Transverse colon (tissue), 4 donors: Measurements from ENCODE around the gene CAPNS2. TPM values are rescaled to one million over a fixed set of nuclear protein-coding genes. Genes with fewer than 3 reads are reported as not detected.
"Not testable (repeated sequence)": the region's sequence is repeated elsewhere in the genome, so short reads cannot be mapped to it uniquely, and the experiment has no call there.

Experiments
- DNase-seq: peaks from one replicate; pipeline ENCODE4 v3.0.0-alpha.2; 2019
- H3K27ac ChIP-seq, 4 donors: fragments of 200-600 bp; sonication (generic); 2 replicates each; pipeline ENCODE4 v1.5.1; 2016 to 2018; ENCODE audit warnings: inconsistent platforms in 4 of 4
- H3K27me3 ChIP-seq: fragments of 200-600 bp; sonication (generic); 2 replicates; pipeline ENCODE4 v1.5.1; 2017; ENCODE audit warnings: inconsistent platforms
- H3K36me3 ChIP-seq, 4 donors: fragments of 200-600 bp; sonication (generic); 2 replicates each; pipeline ENCODE4 v1.5.1; 2017 to 2019; ENCODE audit warnings: inconsistent platforms in 4 of 4
- H3K4me1 ChIP-seq, 4 donors: fragments of 200-600 bp; sonication (generic); 2 replicates each; pipeline ENCODE4 v1.5.1; 2017 to 2020; ENCODE audit warnings: inconsistent platforms in 4 of 4
- H3K4me3 ChIP-seq, 4 donors: fragments of 200-600 bp; sonication (generic); 1 replicate in 1 of 4; 2 replicates in 3 of 4; pipeline versions ENCODE4 v1.5.1 to v1.6.1; 2017 to 2019; ENCODE audit warnings: inconsistent platforms in 4 of 4
- H3K9me3 ChIP-seq, 2 donors: fragments of 200-600 bp; sonication (generic); 2 replicates each; pipeline ENCODE4 v1.5.1; 2017 to 2019; ENCODE audit warnings: inconsistent platforms in 2 of 2
- CTCF ChIP-seq, 5 experiments: fragments of 200-600 bp in 3 of 5; fragments of 450-650 bp in 2 of 5; sonication (generic) in 3 of 5; IDR thresholded peaks; 1 replicate in 2 of 5; 2 replicates in 3 of 5; pipeline ENCODE4 v1.5.1; 2016 to 2017; ENCODE audit warnings: antibody characterized with exemption in 5 of 5, inconsistent platforms in 3 of 5, mild to moderate bottlenecking in 2 of 5, moderate library complexity in 1 of 5
- EP300 ChIP-seq: sonication (generic); formaldehyde crosslinking; IDR thresholded peaks from one replicate; pipeline ENCODE4 v1.6.1; 2017; ENCODE audit warnings: antibody characterized with exemption, low read depth
- POLR2A ChIP-seq: fragments of 450-650 bp; IDR thresholded peaks from one replicate; pipeline ENCODE4 v1.6.1; 2016; ENCODE audit warnings: antibody characterized with exemption, mild to moderate bottlenecking, moderate library complexity
- POLR2AphosphoS5 ChIP-seq, 3 donors: sonication (generic); formaldehyde crosslinking; IDR thresholded peaks; one replicate each; pipeline ENCODE4 v1.6.1; 2016; ENCODE audit warnings: antibody characterized with exemption in 3 of 3
- WGBS, 2 donors: methylation state at CpG; one replicate each; pipeline ENCODE4 v1.1.5; 2018; ENCODE audit warnings: low coverage in 1 of 2; 5-methylcytosine and 5-hydroxymethylcytosine counted together
- in situ Hi-C, 4 donors: fragments of 200-750 bp; cut with MboI; loops; one replicate each; pipeline versions ENCODE4 v1.15.0 to v1.15.1; 2017; ENCODE audit warnings: low sequenced_read_pairs in 3 of 4, low pct_ligation_motif_present in 1 of 4, low pct_unique_long_range_greater_than_20kb in 1 of 4
- intact Hi-C: fragments of 100-400 bp; cut with DNase I; formaldehyde crosslinking; loops from one replicate; pipeline ENCODE4 v1.15.1; 2023; ENCODE audit warnings: low total_unique reads
- total RNA-seq, 4 donors: library from RNA; depleted of rRNA; stranded (reverse); fragments of >200 nt; gene quantifications; one replicate each; pipeline ENCODE4 v1.1.0, GENCODE V29; 2016

The CAPNS2 gene
- total RNA-seq, 4 donors from 2014 or later: 0.55 to 0.64 TPM; not detected in 2

GRCh38 chr16:55615071-55615470 lies 48.6 kb downstream of the CAPNS2 start:
- 81 to 89% methylated on average over 1 to 3 of the region's 3 CpGs for WGBS, 2 donors
- intact Hi-C loops: no loop called here
- no peaks in the 10 kb centered on the region for H3K4me1 ChIP-seq
- no peak for DNase-seq
- in situ Hi-C loops: no loop called here
- H3K27me3 ChIP-seq: peaks cover 9% of the 10 kb centered on the region
- no peaks in the 10 kb centered on the region for H3K9me3 ChIP-seq
- no peak overlapping the region for H3K27ac ChIP-seq
- TF ChIP-seq CTCF (IDR thresholded peaks at IDR 0.05) (no peak), EP300 (no peak), POLR2AphosphoS5 (IDR thresholded peaks at IDR 0.05) (no peak), POLR2A (no peak)
- no peaks in the 10 kb centered on the region for H3K36me3 ChIP-seq
- no peak overlapping the region for H3K4me3 ChIP-seq

GRCh38 chr16:55615670-55616069 lies 49.2 kb downstream of the CAPNS2 start:
- H3K27ac ChIP-seq, intact Hi-C loops, H3K4me1 ChIP-seq, H3K9me3 ChIP-seq, H3K36me3 ChIP-seq, H3K4me3 ChIP-seq, H3K27me3 ChIP-seq, DNase-seq, in situ Hi-C loops: not testable (repeated sequence)
- WGBS, 2 donors: 77% methylated on average over 10 of the region's 11 CpGs; no CpG with 5 or more reads in 1 of the 2 donors

Other genes starting within 250 kb of the CAPNS2 start
- 1 to 10 TPM in 1 of 4 donors, not detected in 3; 1.1 TPM for gene IRX6, start 242.5 kb upstream of the CAPNS2 start, total RNA-seq
- gene MMP2, start 87.5 kb upstream of the CAPNS2 start, total RNA-seq: 100 to 1,000 TPM in 1 of 4 donors, 10 to 100 TPM in 3; 52.7 to 105 (median 73.1) TPM
- gene LPCAT2, start 57.6 kb upstream of the CAPNS2 start, total RNA-seq: 10 to 100 TPM in 1 of 4 donors, 1 to 10 TPM in 3; 1.6 to 11.6 (median 6.2) TPM
- gene SLC6A2, start 89.3 kb downstream of the CAPNS2 start, total RNA-seq: under 1 TPM in 1 of 4 donors, not detected in 3; 0.32 TPM